ENCODE data around the gene RAET1G.

The RAET1G gene

DNA sequence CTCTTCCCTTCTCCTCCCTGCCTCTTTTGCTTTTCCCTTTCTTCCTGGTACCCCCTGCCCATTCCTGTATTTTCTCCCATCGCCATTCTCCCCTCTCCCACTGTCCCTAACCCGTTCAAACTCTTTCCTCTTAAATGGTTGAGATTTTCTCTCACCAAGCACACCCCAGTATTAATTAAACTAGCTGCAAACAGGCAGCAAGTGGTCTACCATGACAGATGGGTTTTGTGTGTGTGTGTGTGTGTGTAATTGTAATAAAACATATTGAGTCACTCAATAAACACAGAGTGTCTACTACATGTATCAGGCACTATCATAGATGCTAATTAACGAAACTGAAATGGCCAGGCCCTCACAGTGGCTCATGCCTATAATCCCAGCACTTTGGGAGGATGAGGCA is 31.7 kb downstream of the RAET1G start:
- DNase-seq: no peak

DNA sequence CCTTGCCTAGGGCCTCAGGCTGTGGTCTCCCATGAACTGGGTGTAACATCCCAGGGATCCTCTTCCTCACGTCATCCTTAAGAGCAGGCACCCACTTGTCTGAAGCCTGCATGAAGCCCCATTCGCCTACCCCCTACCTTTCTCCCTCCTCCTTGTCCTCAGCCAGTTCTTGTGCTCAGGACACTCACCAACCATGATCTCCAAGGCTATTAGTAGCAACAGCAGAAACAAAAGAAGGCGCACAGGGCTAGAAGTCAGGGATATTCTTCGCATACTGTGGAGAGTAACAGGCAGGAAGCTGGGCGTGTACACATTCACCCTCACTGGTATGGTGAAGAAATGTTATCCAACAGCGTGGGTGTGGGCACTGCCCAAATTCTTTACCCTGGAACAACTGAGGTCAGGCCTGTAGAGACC is 32.3 kb downstream of the RAET1G start:
- no peak for DNase-seq

DNA sequence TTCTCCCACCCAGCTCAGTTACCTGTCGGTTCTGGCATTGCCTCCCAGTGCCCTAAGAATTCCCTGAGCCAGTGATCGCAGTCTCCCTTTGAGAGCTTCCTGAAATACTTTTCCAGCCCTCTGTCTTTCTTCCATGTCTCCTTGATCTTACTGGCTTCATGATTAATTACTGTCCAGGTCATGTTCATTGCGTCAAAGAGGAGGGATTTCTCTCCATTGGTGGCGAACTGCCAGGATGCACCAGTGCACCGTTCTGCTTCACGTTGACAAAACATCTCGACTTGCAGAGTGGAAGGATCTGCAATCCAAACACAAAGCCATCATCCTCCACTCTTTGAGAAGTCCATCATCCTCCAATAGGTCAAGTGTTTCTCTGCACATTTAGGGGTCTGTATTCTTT is 33.6 kb downstream of the RAET1G start:
- no peak for DNase-seq

DNA sequence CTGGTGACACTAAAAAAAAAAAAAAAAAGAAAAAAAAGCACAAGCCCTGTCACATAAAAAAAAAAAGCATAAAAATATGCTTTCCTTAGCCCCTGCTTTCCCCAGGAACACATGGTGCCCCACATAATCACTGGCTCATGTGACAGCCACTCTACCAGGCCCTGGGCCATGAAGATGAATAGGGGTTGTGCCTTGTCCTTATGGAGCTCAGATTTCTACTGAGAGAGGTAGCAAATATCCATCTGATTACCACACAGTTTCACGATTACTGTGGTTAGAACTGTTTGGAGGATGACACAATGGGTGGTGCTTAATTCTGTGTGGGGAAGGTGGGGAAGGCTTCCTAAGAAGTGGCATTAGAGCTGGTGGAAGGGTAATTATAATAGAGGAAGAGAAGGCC is 34.3 kb downstream of the RAET1G start:
- no peak for DNase-seq

DNA sequence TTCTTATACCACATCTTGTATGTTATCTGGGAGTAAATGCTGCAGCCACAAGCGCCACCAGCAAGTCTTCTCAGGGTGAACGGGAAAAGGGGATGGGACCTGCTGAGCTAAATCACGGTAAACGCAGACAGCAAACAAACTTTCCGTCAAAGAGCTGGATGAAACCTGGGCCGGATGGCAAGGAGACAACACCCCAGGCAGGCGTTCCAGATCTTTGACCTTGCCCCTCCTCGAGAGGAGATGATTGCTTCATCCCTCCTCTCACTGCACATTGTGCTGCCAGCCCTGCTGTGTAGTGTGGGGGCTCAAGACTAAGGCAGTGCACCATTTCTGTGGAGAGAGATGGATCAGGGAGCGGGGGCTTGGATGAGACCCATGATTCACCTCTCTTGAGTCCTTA is 34.8 kb downstream of the RAET1G start:
- DNase-seq: no peak

DNA sequence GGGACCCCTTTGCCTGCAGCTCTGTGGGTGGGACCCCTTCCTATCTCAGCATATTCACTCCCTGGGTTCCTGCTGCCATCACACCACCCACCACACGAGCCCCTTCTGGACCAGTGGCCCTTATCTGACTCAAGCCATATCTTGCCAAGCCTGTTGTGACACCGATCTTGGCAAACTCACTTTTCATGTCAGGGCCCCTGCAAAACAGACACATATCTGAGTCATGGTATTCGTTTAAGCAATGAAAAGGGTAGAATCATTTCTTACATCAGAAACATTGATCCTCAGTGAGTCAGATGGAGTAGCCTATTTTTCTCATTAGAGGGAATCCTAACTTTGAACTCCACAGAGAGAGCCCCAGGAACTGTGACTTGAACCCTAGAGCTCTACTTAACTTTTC is 35.6 kb downstream of the RAET1G start:
- no peak for DNase-seq

DNA sequence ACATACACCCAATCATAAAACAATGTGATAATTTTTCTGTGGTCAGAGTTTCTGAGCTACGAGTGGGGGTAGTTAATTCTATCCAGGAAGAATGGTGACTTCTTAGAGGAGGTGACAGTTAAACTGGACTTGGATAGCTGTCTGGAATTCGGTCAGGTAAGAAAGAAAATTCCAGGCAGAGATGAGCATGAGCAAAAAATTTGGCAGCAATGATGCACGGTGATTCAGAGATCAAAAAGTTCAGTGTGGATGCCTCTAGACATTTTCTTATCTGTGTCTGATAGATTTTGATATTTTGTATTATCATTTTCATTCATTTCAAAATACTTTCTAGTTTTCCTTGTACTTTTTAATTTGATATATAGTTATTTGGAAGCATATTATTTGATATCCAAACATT is 37.0 kb downstream of the RAET1G start:
- no peak for DNase-seq

DNA sequence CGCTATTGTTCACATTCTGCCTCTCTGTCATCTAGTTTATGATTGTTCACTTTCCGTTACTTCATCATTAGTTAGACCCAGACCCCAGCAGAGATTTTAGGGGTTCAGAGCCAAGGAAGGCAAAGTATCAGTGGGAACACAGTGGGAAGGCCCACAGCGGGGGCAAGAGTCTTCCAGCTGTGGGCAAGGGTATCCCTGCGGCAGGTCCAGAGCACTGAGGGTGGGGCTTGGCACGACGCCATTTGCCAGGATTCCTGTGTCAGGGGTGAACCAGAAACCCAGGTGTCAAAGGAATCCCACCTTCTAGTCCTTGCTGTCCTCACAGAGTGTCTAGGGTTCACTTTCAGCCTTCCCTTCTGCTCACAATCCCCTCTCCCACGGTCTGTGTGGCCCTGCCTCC is 38.3 kb downstream of the RAET1G start:
- DNase-seq: no peak

DNA sequence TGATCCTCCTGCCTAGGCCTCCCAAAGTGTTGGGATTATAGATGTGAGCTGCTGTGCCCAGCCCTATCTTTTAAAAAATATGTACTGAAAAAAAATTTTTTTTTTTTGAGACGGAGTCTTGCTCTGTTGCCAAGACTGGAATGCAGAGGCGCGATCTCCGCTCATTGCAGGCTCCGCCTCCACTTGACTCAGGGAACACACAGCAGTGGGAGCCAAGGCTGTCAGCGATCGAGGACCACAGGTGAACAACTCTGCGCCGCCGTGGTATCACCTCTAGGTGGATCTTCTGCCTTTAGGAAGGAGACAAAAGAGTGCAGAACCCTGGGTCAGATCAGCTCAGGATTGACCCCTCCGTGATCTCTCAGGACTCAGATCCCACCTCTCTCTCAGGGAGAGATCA is 38.7 kb downstream of the RAET1G start:
- DNase-seq: no peak

DNA sequence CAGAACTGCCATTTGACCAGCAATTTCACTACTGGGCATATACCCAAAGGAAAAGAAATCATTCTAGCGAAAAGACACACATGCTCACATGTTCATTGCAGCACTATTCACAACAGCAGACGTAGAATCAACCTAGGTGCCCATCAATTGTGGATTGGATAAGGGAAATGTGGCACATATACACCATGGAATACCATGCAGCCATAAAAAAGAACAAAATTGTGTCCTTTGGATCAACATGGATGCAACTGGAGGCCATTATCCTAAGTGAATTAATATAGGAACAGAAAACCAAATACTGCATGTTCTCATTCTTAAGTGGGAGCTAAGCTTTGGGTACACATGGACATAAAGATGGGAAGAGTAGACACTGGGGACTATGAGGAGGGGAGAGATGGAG is 41.1 kb downstream of the RAET1G start:
- no peak for DNase-seq

DNA sequence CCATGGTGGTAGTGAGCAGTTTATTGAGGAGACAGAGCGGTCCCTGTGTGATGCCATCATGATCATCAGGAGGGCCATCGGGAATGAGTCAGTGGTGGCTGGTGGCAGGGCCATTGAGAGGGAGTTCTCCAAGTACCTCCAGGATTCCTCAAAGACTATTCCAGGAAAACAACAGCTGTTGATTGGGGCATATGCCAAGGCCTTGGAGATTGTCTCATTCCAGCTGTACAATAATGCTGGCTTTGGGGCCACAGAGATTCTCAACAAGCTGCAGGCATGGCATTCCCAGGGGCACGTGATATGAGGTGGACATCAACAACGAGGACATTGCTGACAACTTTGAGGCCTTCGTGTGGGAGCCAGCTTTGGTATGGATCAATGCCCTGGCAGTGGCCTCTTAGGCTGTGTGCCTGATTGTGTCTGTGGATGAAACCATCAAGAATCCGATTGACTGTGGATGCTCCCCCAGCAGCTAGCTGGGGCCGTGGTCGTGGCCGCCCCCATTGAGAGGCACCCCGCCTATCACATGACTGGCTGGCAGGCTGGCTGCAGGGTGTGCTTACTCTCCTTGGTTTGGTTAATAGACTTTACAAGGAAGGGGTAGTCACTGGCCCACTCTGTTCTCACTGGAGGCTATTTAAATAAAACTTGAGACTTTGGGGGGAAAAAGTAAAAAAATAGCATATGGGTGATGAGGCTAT is 41.7 kb downstream of the RAET1G start:
- no peak for DNase-seq

DNA sequence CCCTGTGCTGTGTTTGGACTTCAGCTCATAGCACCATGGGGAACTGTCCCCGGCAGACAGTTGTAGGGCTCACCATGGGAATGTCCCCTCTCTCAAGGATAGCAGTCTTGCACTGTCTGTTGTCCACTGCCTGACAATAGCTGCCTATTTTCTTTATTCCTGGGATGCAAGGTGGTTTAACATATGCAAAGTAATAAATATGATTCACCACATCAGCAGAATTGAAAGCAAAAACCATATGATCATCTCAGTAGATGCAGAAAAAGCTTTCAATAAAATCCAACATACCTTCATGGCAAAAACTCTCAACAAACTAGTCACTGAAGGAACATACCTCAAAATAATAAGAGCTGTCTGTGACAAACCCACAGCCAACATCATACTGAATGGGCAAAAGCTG is 45.3 kb downstream of the RAET1G start:
- DNase-seq: no peak

DNA sequence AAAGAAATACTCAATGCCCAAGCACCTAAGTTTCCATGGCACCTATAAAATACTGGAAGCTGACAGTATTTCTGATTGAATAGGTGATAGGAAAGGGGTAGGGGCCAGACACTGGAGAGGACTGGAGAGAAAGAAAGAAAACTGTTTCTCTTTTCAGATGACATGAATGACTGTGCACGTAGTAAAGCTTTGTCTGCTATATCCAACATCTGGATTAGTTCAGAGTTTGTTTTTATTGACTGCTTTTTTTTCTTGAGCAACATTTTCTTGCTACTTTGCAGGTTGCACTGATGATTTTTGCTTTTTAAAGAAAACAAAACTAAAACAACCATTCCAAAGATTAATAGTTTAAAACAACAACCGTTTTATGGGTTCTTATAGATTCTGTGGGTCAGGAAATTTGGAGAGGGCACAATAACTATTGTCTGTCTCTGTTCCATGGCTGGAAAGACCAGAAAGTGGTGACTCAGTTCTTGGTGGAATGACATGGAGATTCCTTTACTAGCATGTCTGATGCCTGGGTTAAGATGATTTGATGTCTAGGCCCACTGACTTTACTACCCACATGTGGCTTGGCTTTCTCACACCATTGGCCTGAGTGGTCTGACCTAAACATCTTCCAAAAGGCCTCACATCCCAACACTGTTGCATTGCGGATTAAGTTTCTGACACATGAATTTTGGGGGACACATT is 46.5 kb downstream of the RAET1G start:
- no peak for DNase-seq

DNA sequence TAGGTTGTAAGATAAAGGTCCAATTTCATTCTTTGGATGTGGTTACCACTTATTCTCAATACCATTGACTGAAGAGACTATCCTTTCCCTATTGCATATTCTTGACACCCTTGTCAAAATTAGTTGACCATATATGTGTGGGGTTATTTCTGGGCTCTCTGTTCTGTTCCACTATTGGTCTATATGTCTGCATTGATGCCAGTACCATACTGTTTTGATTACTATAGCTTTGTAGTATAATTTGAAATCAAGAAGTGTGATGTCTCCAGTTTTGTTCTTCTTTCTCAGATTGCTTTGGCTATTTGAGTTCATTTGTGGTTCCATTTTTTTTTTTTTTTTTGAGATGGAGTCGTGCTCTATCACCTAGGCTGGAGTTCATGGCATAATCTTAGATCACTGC is 50.7 kb downstream of the RAET1G start:
- DNase-seq: no peak

DNA sequence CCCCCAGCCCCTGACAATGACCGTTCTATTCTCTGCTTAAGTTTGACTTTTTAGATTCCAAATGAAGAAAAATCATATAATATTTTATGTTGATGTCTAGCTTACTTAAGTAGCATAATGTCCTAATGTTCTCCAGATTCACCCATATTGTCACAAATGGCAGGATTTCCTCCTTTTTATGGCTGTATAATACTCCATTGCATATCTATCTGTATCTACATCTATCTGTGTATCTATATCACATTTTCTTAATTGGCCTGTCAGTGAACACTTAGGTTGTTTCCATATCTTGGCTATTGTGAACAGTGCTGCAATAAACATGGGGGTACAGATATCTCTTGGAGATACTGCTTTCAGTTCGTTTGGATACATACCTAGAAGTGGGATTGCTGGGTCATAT is 51.7 kb downstream of the RAET1G start:
- no peak for DNase-seq

DNA sequence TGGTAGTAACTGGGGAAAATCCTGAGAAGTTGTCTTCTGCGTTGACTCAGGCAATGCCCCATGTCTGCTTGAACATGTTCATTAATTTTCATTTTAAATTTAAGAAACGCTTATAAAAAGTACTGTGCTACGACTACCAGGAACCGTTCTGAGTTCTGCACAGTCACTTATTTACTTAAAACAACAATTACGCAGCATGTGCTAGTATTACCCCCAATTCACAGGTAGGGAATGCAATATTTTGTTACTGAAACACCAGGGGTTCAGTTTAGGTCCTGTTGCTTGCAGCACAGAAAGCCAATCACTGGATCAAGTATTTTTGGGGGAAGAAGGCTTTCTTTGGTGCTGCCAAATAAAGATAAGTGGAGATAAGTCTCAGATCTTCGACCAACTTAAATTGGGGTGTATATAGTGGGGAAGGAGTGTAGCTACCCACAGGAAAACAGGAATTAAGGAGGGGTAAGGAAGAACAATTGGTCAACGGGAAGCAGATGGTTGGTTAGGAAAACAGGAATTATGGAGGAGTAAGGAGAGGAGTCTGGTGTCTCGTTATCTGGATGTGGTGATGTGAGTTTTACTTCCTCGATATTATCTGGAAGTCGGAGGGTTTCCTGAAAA is 53.5 kb downstream of the RAET1G start:
- DNase-seq: no peak

DNA sequence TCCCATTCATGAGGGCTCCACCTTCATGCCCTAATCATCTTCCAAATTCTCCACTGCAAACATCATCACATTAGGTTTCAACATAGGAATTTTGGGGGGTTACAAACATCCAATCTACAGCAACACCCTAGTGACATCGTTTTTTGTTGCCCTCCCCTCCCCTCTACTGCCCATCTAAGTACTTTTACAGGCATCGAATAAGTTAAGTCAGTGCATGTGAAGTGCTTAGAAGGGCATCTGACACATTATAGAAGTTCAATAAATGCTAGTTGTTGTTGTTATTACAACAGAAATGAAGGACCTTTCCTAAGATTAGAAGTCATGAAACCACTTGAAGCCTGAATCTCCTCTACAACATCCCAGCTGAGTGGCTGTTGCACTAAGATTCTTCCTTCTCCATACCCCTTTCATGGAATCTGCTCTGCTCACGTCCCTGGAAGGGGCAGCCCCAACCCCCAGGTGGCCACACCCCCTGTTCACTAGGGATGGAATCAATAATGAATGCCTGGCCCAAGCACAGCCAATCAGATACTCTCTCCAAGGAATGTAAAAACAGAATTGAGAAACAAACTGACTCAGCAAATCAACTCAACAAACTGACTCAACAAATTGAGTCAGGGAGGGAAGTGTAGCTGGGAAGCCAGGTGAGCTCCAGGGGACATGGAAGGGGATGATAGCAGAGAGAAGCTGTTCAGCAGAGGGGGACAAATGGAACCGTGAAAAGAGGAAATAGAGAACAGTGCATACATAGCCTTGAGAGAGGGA is 54.9 kb downstream of the RAET1G start:
- DNase-seq: no peak

All from activated CD4-positive, alpha-beta T cell treated with anti-CD3 and anti-CD28 coated beads, Interleukin-2, amount 50 U/mL, for 48 hours (primary cell).